GM19023 (cell line): ENCODE measurements around the gene RNF183.
"Not testable (repeated sequence)": the region's sequence is repeated elsewhere in the genome, so short reads cannot be mapped to it uniquely, and the experiment has no call there.

ENCODE experiments used
- ATAC-seq: cut with Tn5 transposase; IDR thresholded peaks from one replicate; pipeline ENCODE4 v1.9.1; 2021; ENCODE audit warnings: mild to moderate bottlenecking, moderate library complexity; ENCODE audit not compliant: unreplicated experiment

RNF183 gene

DNA sequence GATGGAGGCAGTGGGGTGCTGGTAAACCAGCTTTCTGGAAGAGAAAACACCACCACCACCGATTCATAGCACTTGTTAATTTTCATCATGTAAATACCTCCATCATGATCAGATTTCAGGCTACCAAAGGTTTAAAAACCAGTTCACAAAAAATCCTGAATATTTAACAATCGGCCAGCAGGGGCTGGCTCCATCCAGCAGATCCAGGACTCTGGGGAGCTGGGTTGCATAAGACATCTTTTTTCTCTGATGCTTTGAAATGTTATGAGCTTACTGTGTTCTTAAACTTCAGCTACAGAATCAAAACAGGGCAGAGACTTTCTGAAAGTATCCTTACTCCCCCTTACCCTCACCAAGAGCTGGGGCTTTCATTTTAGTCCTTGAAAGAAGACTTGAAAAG lies 14.6 kb upstream of the RNF183 start:
- no peak for ATAC-seq

DNA sequence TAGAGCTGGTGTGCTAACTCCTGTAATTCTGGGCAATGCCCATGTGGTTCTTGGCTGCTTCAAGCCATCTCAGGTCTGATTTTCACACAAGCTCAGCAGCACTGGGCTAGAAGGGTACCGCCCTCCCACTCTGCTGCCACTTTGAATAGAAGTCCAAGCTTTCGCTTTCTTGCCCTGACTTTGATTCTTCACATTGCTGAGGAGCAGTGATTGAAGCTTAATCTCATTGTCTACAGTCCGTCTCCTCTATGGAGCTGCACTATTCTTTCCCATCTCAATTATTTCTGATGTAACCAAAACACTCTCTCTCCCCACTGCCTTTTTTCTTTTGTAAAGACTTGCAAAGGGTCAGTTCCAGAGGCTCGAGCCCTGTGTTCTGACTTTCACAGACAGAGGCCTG lies 12.9 kb upstream of the RNF183 start:
- no peak for ATAC-seq

DNA sequence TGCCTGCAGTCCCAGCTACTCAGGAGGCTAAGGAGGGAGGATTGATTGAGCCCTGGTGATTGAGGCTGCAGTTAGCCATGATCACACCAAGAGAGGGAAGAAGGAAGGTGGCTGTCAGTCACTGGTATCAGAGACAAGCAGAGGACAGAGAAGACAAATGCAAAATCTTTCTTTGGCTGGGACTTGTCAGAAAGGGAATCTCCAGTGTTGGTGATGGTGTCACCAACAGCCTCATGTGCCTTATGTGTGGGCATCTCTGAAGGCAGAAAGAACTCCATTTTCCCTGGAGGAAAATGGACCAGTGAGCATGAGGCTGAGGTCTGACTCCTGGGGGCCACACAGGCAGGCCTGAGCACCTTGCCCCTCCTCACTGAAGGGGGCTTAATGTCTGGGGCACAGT lies 12.1 kb upstream of the RNF183 start:
- no peak for ATAC-seq

DNA sequence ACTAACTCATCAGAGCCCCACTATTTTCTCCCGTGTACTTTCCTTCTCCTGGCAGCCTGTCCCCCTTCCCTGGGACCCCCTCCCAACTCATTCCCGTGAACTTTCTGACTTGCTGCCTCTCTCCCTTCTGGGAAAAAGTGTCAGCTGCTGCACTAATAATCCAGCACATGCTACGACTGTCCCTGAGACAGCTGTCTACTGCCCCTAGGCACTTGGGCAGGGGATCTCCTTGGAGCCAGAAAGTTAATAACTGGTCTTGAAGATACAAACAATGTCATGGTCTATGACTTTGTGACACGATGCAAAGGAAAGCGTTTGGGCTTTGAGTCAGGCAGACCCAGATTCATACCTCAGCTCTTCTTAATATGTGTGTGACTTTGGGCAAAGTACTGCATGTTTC lies 10.1 kb upstream of the RNF183 start:
- no peak for ATAC-seq

DNA sequence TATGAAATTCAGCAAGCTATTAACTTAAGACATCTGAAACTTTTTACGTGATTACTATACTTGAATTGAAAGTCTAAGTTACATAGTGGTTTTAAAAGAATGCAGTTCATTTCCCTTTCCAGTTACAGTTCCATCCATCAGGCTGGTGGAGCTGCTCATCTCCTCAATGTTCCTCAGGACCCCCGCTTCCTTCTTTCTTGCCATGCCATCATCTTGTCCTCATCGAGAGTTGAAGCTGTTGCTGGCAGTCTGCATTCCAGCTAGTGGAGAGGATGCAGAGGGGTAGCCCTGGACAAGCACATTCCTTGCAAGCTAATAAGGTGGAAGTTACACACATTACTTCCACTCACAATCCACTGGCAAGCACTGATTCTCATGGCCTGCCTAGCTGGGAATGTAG lies 8.8 kb upstream of the RNF183 start:
- ATAC-seq = no peak

DNA sequence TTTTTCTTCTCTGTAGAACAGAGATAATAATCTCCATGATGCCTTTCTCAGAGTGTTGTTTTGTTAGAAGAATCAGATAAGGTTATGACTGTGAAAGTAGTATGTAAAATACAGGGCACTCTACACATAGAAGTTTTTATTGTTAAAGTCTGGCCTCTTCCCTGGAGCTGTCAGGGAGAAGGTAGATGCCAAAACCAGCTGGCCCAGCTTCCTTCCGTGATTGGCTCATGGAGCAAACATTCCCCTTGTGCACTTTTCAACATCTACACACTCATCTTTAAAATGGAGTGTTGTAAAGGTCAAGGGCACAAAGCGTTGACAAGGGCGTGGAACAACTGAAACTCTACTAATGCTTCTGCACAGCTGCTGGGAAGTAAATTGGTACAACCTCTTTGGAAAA lies 7.4 kb upstream of the RNF183 start:
- no peak for ATAC-seq

DNA sequence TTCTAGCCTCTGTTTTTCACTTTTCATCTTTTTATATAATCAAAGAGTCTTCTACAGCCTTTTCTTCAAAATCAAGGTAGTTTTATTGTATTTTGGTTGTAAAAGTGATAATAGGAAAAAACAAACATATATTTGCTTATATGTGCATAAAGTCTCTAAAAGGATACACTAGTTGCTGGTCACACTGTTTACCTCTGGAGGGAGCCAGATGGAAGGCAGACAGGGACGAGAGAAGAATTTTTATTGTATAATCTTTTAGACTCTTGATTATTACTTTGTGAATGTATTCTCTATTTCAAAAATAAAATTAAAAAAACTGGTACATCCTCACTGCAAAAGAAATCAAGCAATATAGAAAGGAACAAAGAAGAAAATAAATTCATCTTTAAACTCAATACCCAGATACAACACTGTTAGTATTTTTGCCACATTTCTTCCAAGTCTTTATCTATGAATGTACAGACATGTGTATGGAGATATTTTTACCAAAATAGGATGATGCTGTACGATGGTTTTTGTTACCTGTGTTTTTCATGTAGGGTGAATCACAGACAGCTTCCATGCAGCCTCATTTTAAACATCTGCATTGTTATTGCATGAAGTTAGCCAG lies 6.1 kb upstream of the RNF183 start:
- no peak for ATAC-seq

DNA sequence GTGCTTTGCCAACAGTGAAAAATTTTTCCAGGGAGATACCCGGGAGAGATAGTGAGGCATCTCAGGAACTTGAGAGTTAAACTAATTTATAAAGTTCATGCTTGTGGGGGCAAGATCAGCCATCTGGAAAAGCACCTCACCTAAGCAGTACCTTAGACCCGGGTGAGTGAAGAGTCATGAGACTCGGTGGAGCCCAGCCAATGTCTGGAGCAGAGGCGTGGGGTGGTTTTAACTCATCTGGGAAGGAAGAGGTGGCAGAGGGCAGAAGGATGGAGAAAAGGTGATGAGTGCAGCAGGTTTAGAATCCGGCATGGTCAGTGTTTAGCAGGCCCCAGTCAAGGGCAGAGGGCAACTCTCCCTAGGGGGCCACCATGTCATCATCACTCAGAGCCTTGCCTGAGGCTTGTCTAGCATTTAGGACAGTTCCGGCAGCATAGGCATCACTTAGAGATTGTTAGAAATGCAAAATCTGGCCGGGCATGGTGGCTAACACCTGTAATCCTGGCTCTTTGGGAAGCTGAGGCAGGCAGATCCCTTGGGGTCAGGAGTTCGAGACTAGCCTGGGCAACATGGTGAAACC lies 4.3 kb upstream of the RNF183 start:
- ATAC-seq = no peak

DNA sequence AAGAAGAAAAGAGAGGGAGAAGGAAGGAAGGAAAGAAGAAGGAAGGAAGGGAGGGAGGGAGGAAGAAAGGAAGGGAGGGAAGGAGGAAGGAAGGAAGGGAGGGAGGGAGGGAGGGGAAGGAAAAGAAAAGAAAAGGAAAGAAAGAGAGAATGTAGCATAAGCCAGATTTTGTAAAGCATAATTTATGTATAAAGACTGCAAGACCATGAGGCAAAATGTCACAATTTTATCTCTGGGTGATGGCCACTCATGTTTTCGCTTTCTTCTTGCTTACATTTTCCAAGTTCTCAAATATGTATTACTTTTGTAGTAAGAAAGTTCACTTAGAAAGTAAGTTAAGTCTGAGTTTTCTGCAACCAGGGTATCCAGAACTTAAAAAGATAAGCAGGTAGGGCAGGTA lies 3.4 kb upstream of the RNF183 start:
- no peak for ATAC-seq

DNA sequence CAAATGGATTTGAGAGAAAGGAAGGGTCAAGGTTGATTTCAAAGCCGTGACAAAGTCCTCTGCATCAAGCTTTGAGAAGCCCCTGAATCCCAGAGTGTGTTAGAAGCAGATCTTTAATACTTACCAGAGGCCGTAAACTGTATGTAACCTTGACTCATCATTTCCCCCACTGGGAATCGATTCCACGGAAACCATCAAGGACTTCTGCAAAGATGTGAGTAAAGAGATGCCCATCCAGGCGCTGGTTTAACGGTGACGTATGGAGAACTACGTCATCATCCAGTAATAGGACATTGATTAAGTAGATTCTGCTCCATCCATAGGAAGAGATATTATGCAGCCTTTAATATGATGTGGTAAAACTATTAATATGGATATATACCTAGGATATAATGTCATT lies 1.6 kb downstream of the RNF183 start:
- ATAC-seq = no peak

DNA sequence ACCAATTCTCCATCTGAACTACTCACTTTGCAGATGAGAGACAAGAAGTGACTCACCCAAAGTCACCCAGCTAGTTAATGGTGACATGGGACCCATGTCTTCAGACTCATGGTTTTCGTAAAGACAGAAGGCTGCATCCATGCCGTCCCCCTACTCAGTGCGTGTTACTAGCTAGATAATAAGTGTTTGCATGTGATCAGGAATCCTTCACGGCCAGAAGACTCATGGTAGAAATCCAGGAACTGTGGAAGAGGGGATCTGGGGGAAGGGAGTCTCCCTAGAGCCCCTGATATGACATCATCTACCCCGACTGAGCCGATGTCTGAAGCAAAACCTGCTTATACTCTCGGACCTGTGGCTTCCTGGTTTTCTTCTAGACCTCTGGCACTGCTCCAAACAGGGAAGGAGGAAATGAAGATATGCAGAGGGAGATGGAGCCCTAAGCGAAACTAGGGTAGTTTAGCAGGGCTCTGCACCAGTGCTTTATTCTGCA lies 3.3 kb downstream of the RNF183 start:
- no peak for ATAC-seq

DNA sequence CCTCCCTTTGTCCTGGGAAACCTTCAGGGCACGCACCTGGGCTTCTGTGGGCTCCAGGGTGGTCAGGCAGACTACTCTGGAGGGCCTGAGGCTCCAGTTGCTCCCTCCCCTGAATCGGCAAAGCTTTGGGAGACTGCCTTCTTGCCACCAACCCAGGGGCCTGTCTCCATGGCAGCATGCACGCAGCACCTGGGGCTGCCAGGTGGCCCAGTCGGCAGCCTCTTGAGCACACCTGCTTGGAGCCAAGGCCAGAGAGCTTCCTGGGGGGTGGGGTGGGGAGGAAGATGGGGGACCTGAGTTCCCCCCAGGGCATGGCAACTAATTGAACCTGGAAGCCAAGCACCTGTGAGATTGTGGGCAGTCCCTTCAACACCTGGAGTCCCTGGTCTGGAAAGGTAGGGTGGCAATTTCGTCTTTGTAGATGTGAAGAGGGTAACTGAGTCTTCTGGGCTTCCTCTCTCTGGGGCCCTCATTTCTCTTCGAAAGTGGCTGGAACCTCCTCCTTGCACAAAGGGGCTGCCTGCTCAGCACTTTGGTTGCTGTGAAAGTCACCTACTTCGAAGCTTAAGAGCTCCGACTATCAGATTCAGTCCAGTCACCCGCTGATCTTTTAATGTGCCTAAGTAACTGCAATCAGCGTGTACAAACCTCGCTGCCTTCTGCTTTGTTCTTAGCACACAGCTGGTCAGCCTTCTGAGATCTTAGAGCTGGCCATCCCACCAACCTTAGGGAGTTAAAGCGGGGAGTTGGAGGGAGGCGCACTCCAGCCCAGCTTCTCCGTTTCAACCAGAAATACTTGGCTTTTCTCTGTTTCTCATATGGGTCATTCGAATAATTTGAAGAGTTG lies 4.0 kb downstream of the RNF183 start:
- ATAC-seq = no peak

DNA sequence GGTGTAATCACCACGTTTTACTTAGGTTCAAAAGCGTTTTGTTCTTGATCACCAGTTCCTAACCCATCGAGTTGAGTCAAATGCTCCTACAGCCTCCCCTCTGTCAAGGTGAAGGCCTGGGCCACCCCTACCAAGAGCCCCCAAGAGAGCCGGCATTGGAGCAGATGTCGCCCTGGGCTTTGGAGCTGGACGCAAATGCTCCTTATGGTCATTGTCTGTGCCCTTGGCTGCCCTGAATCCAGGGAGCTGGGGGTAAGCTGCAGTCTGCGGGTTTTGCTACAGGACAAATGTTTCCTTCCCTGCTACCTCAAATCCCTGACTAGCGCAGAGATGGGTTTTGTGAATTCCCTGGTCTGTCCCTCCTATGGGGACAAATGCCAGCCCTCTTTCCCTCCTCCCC lies 4.9 kb downstream of the RNF183 start:
- ATAC-seq = no peak

DNA sequence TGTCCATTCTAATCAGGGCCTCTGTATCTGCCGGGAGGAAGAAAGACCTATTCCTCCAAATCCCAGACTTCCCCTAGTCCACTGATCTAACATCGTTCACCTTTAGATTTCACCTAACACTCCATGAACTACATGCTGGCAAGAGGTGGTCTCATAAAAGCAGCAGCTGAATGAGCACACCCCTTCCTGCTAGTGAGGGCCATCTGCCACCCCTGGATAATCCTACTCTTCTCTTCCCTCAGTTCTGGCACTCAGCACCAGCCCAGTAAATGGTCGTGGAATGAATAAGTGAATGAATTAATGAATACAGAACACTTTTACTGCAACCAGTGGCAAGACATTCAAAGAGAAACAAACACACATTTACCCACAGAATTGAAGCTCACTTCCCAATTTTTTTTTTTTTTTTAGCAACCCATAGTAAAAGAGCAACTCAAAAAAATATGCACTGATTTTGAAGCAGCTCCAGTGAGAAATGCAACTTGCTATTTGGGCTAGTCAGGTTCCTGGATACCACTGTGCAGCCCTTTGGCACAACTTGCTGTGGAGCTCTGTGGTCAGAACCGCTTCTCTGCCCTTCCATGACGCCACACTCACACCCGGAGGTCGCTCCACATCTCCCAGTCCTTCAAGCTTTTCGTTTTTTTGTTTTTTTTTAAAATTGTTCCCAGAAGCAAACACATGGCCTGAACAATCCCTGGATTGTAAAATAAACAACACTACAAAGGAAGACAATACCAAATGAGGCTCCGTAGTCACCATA lies 6.2 kb downstream of the RNF183 start:
- ATAC-seq = no peak

DNA sequence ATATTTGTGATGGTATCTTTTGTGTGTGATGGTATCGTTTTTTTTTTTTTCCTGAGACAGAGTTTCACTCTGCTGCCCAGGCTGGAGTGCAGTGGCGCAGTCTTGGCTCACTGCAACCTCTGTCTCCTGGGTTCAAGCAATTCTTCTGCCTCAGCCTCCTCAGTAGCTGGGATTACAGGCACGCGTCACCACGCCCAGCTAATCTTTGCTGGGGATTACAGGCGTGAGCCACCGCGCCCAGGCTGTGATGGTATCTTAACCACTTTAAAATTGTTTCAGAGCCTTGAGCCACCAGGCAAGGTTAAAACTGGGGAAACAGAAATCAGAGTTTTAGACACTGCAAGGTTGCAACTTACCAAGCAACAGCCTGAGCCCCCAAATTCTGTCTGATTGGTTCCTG lies 6.9 kb downstream of the RNF183 start:
- not testable (repeated sequence) for ATAC-seq

DNA sequence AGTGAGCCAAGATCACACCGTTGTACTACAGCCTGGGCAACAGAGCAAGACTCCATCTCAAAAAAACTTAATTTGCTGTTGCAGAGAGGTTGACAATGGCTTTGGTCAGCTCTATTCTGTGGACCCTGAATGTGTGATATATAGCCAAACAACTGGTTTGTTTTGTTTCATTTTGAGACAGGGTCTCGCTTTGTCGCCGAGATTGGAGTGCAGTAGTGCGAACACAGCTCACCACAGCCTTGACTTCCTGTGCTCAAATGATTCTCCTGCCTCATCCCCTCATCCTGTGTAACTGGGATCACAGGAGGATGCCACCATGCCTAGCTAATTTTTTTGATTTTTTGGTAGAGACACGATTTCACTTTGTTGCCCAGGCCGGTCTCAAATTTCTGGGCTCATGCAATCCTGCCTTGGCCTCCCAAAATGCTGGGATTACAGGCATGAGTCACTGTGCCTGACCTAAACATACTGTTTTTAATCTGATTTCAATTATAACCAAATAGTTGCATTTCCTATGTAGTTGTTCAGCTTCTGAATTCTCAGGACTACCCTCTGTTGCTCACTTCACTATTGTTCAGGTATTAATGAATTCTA lies 9.8 kb downstream of the RNF183 start:
- ATAC-seq = no peak

DNA sequence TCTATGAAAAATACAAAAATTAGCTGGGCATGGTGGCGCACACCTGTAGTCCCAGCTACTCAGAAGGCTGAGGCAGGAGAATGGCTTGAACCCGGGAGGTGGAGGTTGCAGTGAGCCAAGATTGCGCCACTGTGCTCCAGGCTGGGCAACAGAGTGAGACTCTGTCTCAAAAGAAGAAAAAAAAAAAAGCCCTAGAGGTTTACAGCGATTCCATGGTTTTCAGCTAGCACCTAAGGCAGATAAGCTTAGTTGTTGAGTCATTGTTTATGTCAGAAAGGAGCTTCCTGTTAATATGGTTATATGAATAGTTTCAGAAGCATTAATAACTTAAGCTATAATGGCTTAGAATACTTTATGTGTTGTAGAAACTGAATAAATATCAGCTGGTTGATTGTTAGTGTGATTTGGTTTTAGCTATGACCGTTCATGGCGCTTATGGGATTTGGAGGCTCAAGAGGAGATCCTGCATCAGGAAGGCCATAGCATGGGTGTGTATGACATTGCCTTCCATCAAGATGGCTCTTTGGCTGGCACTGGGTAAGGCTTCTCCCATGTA lies 13.0 kb downstream of the RNF183 start:
- ATAC-seq = no peak

DNA sequence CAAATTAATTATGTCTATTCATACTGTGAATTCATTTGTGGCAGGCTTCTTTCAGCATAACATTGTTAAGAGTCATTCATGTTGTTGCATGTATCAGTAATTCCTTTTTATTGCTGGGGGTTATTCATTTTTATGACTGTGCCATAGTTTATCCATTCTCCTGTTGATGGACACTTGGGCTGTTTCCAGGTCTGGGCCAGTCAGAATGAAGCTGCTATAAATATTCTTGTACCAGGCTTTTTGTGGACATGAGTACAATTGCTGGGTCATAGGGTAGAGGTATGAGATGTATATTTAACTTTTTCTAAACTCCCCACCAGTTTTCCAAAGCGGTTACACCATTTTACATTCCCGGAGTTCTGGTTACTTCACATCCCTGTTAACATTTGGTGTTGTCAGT lies 14.1 kb downstream of the RNF183 start:
- ATAC-seq = no peak

DNA sequence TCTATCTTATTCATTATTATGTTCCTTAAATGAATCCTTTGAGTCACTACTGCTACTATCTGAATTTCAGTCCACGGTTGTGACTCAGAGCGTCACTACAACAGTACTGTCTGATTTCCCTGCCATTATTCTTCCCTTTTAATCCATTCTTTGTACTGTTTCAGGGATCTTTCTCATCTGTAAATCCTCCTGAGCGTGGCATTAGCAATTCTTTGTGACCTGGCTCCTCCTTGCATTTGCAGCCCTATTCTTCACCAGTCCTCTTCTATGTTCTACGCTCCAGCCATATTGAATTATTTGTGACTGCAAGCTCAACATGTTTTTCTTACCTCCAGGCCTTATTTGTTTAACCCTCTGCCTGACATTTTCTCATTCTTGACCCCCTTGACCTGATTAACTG lies 21.8 kb downstream of the RNF183 start:
- no peak for ATAC-seq

DNA sequence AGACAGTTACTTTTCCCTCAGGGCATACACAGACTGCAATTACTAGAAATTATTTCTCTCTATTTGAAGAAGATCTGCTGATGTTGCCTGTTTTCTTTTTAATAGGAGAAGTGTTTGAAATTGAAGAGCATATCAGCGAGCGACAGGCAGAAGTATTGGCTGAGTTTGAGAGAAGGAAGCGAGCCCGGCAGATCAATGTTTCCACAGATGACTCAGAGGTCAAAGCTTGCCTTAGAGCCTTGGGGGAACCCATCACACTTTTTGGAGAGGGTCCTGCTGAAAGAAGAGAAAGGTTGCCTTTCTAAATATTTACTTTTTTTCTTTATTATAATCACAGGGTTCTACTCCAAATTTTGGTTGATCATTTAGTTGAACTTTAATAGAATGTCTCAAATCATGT lies 24.3 kb downstream of the RNF183 start:
- no peak for ATAC-seq
